CD4-positive, alpha-beta T cell treated with Interleukin-4 for 1 hour (primary cell): ENCODE results near the gene CCL23.

Experiments
- DNase-seq, 2 donors: peaks; one replicate each; pipeline ENCODE4 v3.0.0-alpha.2; 2020 to 2022

The CCL23 gene

GRCh38 chr17:35968520-35969054 is 49.2 kb downstream of the CCL23 start:
- DNase-seq: no peak

GRCh38 chr17:35965272-35965671 is 52.5 kb downstream of the CCL23 start:
- no peak for DNase-seq

GRCh38 chr17:35963663-35964062 is 54.1 kb downstream of the CCL23 start:
- no peak for DNase-seq
